ENCODE data around the gene STK33.

Gene STK33

DNA sequence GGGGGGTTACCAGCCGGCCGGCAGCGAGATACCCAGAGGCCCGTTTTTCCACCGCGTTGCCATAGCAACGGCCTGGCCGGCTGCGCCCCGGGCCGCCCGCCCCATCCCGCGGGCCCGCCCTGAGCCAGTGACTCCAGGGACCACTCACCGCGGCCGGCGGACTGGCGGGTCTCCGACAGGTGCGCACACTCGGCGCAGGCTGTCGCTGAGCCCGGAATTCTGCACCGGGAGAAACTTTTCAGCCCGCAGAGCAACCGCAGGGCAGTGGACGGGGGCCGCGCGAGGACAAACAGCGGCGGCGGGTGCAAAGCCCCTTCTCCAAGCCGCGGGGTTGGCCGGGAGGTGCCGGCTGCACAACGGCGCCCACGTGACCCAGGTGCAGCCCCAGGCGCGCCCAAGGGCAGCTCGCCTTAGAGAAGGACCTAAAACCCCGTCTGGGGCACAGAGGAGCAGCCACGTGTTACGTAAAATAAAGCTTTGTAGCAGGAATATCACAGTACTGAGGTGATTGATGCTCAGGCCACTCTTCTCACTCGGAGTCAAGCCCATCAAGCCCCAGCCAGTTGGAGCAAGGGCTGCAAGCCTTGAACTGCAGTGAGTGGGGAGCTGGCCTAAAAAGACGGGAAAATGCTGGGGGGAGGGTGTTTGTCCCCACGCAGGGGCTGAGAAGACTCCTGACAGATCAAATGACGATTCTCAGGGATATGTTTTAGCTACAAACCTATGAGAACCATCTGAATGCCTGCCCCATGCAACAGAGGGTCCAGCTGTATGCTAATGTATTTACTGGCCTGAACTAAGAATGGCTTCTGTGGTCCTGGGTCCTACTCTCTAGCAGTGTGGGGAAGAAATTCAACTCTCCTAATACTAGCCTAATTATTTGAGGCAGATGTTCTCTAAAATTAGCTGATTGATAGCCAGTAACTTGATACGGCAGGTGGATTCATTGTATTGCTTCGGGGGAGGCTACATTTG is at the start of gene STK33:
TSS of gene STK33 (minus strand) at position 294 of the 975 bp plus-strand sequence. CDS start 119,323 bp downstream, outside the sequence.
- DNase-seq: peak; percentile 77

DNA sequence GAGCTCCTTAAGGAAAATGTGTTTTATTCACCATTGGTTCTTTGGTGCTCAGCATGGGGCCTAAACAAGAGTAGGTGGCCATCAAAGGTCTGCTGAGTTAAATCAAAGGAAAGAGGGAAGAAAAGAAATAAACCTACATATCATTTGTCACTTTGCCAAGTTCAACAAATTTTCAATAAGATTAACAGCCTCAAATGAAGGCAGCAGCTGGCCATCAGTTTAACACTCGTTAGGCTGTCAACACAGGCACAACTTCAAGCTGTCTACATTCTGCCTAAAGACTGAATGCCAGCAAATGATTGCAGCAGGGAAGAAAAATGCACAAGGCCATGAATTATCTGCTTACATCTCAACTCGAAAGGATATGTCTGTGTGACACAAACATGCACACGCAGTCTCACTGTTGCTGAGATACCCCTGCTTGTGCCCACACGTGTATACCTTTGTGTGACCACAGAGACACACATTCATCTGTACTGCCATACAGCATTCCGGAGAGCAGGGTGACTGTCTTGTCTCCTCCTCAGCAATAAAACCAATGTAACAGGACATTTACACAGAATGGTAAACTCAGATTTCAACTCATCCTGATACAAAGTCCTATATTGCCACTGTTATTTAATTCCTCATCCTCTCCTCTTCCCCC is 48.3 kb upstream of the STK33 start:
- DNase-seq: no peak

DNA sequence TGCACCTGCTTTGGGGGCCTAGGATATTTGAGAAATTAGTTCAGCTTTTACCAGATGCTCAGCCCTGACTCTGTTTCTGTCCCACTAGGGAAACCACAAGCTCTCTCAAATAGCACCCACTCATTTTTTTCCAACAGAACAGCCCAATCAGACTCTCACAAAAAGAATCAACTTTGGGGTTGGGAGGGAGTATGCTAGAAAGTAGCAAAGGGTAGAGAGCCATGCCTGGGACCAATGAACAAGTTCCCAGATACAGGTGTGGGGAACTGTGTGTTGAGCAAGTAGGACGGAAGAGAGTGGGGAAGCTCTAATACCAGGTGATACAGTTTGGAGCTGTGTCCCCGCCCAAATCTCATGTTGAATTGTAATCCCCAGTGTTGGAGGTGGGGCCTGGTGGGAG is 47.3 kb upstream of the STK33 start:
- no peak for DNase-seq

DNA sequence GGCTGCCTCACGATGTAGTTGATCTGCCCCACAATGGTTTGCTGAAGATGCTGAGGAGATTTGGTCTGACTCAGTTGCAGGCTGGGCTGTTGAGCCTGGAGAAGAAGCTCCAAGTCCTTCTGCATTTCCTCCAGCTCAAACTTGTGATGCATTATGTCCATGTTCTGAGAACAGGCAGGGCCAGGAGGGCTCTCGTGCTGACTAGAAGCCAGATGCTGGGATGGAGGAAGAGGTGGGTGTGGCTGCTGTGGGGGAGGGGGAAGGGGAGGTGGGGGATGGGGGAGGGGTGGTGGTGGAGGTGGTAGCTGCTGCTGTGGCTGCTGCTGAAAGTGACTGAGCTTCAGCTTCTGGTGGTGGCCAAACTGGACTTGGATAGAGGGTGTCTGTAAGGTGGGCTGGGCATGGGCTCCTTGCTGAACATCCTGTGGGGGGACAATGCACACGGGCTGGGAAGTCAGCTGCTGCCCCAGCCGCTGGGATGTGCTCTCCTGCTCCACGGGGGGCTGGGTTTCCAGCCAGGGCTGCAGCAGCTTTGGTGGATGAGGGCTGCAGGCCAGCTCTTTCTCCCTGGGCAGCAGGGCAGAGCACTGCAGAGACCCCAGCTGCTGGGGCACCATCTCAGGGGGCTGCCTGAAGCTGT is 46.4 kb upstream of the STK33 start:
- no peak for DNase-seq

DNA sequence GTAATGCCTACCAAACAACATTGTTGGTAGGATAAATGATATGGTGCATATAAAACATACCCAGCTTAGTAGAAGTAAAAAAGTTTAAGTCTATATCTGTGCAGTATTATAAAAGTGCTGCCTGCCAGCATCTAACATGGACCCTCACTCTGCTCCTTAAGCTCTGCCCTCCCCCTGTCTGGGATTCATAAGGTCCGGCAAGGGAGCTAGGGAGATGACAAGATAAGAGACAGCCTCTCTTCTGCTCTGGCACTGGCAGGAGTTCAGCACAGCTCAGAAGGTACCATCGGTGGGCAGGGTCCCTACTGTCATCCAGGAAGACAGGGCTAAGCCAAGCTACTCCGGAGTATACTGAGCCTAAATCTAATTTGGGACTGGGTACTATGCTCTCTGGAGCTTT is 45.6 kb upstream of the STK33 start:
- no peak for DNase-seq

DNA sequence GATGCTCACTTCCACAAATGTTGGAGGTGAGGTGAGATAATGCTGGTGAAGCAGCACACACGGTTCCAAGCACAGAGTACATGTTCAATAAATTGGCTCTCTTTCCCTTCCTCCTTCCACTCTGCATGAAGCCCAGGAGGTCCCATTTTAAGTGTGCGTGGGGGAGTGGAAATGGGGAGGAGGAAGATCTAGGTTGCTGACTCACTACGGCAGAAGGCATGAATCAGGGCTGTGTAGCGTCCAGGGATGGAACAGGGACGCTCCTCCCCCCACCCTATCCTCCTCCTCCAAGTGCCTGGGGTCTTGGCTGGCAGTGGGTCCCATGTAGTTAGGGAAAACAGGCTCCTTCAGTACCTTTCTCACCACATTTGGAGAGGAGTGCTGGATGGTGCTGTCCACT is 44.3 kb upstream of the STK33 start:
- DNase-seq: no peak

DNA sequence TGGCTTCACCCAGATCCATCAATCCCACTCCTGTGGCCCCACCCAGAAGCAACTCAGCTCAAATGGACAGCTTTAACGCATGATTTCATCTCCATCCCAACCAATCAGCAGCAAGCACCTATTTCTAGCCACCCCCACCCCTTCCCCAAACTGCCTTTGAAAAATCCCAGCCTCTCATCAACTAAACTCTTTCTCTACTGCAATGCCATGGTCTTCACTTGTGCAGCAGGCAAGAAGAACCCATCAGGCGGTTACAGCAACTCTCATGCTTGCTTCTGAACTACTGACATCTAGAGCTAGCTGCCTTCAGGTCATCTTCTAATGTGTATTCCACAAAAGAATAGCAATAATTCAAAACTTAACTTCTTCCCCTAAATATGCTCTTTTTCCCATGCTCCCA is 42.1 kb upstream of the STK33 start:
- DNase-seq: no peak

DNA sequence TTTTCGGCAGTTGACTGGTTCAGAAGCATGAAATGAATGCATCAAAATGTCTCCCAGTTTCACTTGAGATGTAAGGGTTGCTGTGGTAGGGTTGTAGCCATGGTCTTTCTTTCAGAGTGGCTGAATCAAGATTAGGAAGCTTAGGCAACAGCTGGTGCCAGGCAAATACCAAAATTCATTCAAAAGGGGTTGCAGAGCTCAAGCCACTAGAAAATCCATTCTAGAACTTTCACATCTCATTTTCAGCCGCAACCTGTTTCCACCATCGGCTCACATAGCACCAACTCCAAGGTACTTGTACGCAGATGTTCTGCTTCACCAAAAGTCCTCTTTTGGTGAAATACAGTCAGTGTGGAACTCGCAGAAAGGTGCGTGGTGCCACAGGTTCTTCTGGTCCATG is 40.5 kb upstream of the STK33 start:
- no peak for DNase-seq

DNA sequence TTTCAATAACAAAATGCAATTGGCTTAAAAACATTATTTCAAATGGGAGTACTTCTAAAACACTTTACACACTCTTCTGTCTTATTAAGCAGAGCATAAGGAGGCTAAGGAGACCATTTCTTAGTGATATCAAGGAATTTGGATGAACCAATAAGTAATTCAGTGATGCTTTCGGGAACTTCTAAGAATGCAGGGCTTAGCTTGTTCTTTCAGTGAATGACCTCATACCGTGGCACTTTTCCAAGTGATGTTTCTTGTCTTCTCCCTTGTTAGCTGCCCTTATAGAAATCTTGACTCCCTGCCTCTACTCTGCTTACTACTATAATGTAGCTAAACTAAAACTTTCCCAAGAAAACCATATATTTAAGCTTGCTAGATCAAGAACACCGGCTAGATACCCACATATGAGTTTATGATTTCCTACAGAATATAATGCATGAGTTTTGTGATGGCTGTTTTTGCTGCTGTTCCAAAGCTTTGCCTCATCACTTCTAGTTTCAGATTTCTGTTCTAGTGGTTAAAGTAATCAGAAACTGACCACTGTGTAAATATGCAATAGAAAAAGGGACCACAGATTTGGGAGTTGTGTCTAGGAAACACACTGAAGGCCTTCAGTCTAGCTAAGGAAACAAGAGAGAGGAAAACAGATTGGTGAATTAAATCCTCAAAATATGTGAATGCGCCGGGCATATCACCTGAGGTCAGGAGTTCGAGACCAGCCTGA is 37.5 kb upstream of the STK33 start:
- no peak for DNase-seq

DNA sequence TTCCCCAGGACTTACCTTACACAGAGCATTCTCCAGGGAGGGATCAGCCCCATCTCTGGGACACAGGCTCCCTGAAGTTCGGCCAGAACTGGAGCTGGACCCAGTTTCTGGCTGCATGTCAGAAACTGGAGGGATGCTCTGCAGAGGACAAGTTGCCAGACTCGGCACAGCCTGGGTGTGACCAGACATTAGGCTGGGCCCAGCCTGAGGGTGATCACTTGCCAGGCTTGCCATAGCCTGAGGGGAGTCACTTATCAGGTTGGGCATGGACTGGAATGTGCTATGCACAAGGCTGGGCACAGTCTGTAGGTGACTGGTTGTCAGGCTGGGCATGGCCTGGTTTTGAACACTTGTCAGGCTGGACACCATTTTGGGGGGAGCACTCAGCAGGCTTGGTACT is 30.7 kb upstream of the STK33 start:
- DNase-seq: no peak

DNA sequence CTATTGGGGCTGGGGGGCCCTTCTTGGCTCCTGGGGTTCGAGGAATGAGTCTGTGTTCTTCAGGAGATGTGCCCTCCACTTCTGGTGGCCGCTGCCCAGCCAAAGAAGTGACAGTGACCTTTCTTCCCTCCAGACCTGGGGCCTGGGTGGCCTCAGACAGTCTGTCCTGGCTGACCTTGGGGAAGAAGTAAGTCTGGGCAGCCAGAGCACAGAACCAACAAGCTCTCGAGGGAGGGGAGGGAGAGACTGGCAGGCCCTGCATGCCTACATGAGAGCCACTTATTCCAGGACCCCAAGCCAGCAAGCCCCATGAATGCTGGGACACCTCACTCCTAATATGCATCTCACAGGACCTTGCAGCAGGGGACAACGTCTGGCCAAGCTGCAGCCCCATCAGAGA is 27.1 kb upstream of the STK33 start:
- no peak for DNase-seq

DNA sequence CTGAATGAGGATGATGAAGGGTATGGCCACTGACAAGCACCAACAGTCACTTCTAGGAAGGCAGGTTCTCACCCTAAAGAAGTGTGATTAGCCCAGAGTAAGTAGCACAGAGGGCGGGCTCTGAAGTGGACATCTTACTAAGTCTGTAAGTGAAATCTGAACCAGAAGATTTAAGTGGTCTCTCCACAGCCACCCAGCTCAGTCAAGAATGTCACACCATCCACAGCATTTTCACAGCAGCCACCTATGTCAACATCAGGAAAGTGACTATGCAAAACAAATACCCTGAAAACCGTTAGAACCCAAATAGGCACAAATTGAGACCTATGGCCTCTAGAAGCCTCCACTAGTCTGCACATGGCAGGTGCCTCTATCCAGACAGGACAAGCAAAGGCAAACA is 23.0 kb upstream of the STK33 start:
- DNase-seq: no peak

DNA sequence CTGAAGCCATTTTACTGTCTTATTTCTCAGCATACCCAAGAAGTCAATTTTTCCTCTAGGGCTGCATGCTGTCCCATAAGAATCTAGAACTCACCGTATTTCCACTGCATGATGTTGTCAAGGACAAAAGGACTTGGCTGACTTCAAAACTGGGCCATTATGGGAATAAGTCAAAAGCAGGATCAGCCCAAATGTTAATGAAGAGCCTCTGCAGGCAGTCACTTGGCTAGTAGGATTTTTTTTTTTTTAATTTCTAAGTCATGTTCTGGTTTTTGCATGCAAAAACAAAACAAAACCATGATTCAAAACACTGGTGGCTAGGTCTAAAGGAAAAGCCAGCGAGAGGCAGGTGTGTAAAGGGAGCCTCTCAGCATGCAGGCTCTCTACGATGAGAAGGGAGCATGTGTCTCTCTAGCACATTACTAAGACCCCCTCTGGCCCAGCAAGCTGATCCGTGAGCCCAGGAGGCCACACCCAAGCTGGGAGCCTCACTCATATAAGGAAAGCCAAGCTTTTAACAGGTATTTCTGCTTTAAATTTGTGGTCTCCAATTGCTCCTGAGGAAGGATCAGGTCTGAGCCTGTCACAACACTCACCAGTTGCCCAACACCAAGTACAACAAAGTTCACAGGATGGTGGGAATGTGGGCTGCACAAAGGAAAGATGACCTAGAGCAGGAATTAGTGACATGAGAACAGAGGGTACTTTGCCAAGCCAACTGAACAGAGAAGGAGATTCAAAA is 21.4 kb upstream of the STK33 start:
- DNase-seq: no peak

DNA sequence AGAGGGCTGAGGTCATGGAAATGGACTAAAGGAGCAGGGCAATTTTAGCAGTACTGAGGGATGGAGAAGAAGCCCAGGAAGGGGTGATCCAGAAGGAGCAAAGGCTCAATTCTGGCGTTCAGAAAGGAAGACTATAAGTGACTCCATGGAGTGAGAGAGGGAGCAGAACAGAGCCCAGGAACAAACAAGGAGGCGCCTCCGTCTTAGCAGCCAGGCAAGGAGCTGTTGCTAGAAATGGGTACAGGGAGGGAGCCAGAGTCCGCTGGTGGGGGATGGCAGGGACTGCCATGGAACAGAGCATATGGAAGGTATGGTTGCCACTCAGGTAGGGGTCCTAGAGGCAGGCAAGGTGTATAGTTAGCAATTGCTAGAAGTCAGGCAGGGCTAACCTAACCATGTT is 20.5 kb upstream of the STK33 start:
- DNase-seq: no peak

DNA sequence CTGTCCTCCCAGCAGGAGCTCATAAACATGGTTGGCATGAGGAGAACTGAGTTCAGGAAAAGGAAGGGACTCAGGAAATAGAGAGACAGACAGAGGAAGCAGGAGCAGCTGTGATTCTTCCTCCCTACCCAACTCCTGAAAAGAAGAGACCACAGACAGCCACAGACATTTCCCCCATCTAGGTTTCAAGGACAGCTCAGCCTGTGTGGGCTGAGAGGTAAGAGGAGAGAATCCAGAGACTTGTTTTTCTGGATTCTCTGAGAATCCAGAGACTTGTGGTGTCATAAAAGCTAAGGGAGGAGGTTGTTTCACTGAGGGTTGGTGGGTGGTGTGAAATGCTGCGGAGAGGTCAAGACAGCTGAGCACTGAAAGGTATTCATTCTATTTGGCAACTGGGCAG is 19.0 kb upstream of the STK33 start:
- DNase-seq: no peak

DNA sequence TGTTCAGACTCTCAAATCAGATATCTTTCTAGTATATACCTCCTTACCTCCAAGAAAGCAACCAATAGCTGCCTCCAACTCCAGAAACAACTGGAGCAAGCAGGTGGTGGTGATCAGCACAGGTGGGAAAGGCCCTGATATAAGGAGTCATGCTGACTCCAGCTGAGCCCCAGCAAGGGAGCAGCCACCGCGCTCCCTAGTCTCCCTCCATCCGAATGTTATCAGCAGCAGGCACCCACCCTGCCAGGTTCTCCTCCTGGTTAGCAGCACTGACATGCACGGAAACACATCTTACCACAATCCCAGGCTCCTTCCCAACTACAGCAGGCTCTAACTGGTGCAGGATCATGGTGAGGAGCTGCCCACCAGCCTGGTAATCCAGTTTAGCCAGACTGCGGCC is 18.5 kb upstream of the STK33 start:
- no peak for DNase-seq

DNA sequence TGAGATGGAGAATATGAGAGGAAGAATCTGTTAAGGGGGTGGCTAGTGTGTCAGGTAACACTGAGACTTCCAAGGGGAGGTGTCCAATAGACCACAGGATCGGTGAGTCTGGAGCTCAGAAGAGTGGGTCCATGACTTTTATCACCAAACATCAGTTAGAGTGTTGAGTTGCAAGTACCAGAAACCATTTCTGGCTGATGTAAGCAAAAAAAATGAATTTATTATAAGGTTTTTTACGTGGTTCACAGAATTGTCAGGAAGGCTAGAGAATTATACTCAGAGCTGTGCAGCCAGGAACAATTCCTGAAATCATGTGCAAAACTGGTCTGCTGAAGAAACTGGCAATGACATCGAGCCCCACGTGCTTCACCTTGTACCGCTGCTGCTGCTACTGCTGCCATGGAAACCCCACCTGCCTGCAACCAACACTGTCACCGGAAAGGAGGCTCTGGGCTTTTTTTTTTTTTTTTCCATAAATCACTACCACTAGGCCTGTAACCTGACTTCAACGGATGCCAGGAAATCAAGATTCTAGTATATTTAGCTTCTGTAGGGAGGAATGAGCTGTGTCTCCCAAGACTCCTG is 16.6 kb upstream of the STK33 start:
- DNase-seq: peak; percentile 16

DNA sequence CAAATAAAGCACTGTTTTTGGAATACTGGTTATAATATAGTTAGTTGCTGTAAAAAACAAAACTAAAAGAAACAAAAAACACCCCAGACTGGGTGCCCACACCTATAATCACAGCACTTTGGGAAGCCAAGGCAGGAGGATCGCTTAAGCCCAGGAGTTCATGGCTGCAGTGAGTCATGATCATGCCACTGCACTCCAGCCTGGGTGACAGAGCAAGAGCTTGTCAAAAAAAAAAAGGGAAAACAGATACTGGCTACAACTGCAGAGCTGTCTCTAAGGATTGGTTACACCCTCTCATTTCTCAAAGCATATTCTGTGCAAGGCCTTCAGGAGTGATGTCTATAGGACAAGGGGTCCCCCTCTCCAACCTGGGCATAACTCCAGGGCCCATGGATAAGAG is 14.6 kb upstream of the STK33 start:
- DNase-seq: no peak

DNA sequence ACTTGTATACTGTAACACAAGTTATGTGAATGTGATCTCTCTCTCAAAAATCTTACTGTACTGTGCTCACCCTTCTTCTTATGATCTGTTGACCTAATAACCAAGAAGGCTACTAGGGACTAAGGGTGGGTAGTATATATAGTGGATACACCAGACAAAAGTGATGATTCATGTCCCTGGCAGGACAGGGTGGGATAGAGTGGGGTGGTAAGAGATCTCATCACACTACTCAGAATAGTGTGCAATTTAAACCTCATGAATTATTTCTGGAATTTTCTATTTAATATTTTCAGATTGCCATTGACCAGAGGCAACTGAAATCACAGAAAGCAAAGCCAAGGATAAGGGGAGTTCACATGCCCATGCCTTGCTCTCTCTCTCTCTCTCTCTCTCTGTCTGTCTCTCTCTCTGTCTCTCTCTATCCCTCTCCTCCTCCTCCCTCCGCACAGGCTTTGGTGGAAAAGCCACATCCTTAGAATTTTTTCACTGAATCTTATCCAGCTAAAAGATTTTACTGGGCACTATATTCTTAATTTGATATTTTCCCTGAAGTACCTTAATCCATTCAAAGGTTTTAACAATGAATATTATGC is 12.0 kb upstream of the STK33 start:
- no peak for DNase-seq

DNA sequence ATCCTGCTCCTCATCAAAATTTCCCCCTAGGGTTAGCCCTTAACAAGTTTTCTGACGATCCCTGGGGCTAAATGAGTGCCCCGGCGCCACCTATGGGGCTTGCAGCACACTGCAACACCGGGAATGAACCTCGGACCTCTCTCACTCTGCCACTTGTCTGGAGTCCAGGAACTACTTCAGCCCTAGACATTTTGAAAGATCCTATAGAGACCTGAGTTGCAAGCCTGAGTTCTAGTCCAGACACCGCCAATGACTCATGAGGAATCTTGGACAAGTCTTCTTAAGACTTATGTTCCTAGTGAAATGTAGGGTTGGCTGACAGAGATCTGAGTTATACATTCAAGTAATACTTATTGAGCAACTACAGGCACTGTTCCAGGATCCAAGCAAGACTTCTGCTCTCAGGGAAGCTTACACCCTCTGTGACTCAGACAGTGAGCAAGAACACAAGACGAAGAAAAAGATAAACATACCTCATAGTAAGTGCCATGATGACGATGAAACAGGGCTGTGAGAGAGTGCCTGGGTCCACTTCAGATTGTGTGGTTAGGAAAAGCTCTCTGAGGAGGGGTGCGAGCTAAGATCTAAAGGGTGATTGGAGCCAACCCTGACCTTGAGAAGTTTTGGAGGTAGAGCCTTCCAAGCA is 10.2 kb upstream of the STK33 start:
- peak; percentile 16 for DNase-seq

DNA sequence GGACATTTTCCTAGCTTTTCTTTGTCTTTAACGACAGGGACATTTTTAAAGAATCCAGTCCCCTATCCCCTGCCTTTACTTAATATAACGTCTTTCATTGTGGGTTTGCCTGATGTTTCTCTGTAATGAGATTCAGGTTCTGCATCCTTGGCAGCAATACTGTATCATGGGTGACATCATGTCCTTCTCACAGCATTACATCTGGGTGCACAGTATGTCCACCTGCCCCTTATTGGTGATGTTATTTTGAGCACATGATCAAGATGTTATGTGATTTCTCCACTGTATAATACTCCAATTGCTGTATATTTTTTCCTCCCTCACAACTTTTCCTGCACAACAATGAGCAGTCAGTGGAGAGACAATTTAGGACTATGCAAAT is 9.7 kb upstream of the STK33 start:
- DNase-seq: no peak
